HG03159 (cell line): Measurements from ENCODE around the gene GAGE12C.
"Not testable (repeated sequence)": the region's sequence is repeated elsewhere in the genome, so short reads cannot be mapped to it uniquely, and the experiment has no call there.

Source experiments
- ATAC-seq: cut with Tn5 transposase; IDR thresholded peaks from one replicate; pipeline ENCODE4 v1.9.1; 2021; ENCODE audit warnings: mild to moderate bottlenecking, moderate library complexity; ENCODE audit not compliant: unreplicated experiment

The GAGE12C gene, protein sequence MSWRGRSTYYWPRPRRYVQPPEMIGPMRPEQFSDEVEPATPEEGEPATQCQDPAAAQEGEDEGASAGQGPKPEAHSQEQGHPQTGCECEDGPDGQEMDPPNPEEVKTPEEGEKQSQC

DNA sequence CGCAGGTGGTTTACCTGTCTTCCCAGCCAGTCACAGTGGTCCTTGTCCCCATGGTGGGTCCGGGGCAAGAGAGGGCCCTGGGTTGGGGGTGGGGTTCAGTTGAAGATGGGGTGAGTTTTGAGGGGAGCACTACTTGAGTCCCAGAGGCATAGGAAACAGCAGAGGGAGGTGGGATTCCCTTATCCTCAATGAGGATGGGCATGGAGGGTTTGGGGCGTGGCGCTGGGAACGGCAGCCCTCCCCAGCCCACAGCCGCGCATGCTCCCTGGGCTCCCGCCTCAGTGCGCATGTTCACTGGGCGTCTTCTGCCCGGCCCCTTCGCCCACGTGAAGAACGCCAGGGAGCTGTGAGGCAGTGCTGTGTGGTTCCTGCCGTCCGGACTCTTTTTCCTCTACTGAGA lies at the start of gene GAGE12C:
GAGE12C (plus strand) TSS at position 301 of the 400 bp plus-strand sequence. CDS start 1,155 bp downstream, outside the sequence.
- ATAC-seq = not testable (repeated sequence)

DNA sequence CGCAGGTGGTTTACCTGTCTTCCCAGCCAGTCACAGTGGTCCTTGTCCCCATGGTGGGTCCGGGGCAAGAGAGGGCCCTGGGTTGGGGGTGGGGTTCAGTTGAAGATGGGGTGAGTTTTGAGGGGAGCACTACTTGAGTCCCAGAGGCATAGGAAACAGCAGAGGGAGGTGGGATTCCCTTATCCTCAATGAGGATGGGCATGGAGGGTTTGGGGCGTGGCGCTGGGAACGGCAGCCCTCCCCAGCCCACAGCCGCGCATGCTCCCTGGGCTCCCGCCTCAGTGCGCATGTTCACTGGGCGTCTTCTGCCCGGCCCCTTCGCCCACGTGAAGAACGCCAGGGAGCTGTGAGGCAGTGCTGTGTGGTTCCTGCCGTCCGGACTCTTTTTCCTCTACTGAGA lies 9.5 kb downstream of the GAGE12C start, which contains the start of gene GAGE12D:
GAGE12D (plus strand) TSS at position 301 of the 400 bp plus-strand sequence. CDS start 1,155 bp downstream, outside the sequence.
- not testable (repeated sequence) for ATAC-seq

DNA sequence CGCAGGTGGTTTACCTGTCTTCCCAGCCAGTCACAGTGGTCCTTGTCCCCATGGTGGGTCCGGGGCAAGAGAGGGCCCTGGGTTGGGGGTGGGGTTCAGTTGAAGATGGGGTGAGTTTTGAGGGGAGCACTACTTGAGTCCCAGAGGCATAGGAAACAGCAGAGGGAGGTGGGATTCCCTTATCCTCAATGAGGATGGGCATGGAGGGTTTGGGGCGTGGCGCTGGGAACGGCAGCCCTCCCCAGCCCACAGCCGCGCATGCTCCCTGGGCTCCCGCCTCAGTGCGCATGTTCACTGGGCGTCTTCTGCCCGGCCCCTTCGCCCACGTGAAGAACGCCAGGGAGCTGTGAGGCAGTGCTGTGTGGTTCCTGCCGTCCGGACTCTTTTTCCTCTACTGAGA lies 19.0 kb downstream of the GAGE12C start, which contains the start of gene GAGE12E:
GAGE12E (plus strand) TSS at position 301 of the 400 bp plus-strand sequence. CDS start 1,155 bp downstream, outside the sequence.
- not testable (repeated sequence) for ATAC-seq

DNA sequence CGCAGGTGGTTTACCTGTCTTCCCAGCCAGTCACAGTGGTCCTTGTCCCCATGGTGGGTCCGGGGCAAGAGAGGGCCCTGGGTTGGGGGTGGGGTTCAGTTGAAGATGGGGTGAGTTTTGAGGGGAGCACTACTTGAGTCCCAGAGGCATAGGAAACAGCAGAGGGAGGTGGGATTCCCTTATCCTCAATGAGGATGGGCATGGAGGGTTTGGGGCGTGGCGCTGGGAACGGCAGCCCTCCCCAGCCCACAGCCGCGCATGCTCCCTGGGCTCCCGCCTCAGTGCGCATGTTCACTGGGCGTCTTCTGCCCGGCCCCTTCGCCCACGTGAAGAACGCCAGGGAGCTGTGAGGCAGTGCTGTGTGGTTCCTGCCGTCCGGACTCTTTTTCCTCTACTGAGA lies 28.6 kb downstream of the GAGE12C start, which contains the start of gene GAGE12F:
GAGE12F (plus strand) TSS at position 301 of the 400 bp plus-strand sequence. CDS start 1,155 bp downstream, outside the sequence.
- ATAC-seq = not testable (repeated sequence)

DNA sequence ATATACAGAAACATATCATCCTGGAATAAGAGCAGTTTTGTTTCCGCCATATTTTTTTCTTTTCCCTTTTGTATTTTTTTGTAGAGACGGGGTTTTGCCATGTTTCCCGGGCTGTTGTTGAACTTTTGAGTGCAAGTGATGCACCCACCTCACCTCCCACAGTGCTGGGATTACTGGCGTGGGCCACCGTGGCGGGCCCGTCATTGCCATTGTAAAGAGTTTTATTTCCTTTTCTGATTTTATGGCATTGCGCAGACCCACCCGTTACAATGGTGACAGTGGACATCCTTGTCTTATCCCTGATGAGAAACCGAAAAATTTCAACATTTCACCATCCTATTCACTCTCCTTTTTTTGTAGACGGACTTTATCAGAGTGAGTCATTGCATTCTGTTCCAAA lies 36.8 kb downstream of the GAGE12C start:
- ATAC-seq = not testable (repeated sequence)

DNA sequence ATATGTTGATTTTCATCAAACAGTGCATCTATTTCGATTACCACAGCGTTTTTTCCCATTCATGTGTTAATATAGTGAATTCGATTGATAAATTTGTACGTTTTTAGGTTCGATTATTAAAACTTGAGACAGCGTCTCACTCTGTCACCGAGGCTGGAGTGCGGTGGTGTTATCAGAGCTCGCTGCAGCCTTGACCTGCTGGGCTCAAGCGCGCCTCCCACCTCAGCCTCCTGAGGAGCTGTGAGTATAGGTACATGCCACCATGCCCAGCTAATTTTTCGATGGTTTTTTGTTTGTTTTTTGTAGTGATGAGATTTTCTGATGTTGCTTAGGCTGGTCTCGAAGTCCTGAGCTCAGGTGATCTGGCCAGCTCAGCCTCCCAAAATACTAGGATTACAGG lies 37.2 kb downstream of the GAGE12C start:
- ATAC-seq = not testable (repeated sequence)

DNA sequence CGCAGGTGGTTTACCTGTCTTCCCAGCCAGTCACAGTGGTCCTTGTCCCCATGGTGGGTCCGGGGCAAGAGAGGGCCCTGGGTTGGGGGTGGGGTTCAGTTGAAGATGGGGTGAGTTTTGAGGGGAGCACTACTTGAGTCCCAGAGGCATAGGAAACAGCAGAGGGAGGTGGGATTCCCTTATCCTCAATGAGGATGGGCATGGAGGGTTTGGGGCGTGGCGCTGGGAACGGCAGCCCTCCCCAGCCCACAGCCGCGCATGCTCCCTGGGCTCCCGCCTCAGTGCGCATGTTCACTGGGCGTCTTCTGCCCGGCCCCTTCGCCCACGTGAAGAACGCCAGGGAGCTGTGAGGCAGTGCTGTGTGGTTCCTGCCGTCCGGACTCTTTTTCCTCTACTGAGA lies 38.1 kb downstream of the GAGE12C start, which contains the start of gene GAGE12G:
GAGE12G (plus strand) TSS at position 301 of the 400 bp plus-strand sequence. CDS start 1,155 bp downstream, outside the sequence.
- ATAC-seq = not testable (repeated sequence)

DNA sequence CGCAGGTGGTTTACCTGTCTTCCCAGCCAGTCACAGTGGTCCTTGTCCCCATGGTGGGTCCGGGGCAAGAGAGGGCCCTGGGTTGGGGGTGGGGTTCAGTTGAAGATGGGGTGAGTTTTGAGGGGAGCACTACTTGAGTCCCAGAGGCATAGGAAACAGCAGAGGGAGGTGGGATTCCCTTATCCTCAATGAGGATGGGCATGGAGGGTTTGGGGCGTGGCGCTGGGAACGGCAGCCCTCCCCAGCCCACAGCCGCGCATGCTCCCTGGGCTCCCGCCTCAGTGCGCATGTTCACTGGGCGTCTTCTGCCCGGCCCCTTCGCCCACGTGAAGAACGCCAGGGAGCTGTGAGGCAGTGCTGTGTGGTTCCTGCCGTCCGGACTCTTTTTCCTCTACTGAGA lies 47.7 kb downstream of the GAGE12C start, which contains the start of gene GAGE12H:
GAGE12H (plus strand) TSS at position 301 of the 400 bp plus-strand sequence. CDS start 1,155 bp downstream, outside the sequence.
- ATAC-seq = not testable (repeated sequence)
